ENCODE data around the gene ITSN1.

The ITSN1 gene

GRCh38 chr21:33690874-33691273 lies 48.6 kb downstream of the ITSN1 start:
- H3K4me1 ChIP-seq (ENCODE audit: control insufficient read depth, insufficient read depth, low read length, poor library complexity, severe bottlenecking) = no peaks in the 10 kb centered on the region
- DNase-seq = no peak

GRCh38 chr21:33691945-33692603 lies 49.8 kb downstream of the ITSN1 start:
- DNase-seq = no peak
- no peak overlapping the region for H3K4me3 ChIP-seq (ENCODE audit: insufficient read depth, low read depth, low read length, poor library complexity, severe bottlenecking)
- no peak overlapping the region for H3K27ac ChIP-seq (ENCODE audit: insufficient read depth, low read length, poor library complexity, severe bottlenecking)
- no peaks in the 10 kb centered on the region for H3K36me3 ChIP-seq (ENCODE audit: control insufficient read depth, insufficient read depth, low read length)
- no peaks in the 10 kb centered on the region for H3K4me1 ChIP-seq (ENCODE audit: control insufficient read depth, insufficient read depth, low read length, poor library complexity, severe bottlenecking)
- no peaks in the 10 kb centered on the region for H3K27me3 ChIP-seq (replicated peaks; ENCODE audit: control insufficient read depth, insufficient read depth, low read length, poor library complexity, severe bottlenecking)
- no peaks in the 10 kb centered on the region for H3K9me3 ChIP-seq (ENCODE audit: control insufficient read depth, low read length)

More at GRCh38 chr21:33690874-33691273, 48.6 kb downstream of the ITSN1 start:
- Histone ChIP-seq H3K27ac (ENCODE audit: insufficient read depth, low read length, poor library complexity, severe bottlenecking) (no peak overlapping the region), H3K27me3 (replicated peaks; ENCODE audit: control insufficient read depth, insufficient read depth, low read length, poor library complexity, severe bottlenecking) (no peaks in the 10 kb centered on the region), H3K9me3 (ENCODE audit: control insufficient read depth, low read length) (no peaks in the 10 kb centered on the region), H3K4me3 (ENCODE audit: insufficient read depth, low read depth, low read length, poor library complexity, severe bottlenecking) (no peak overlapping the region), H3K36me3 (ENCODE audit: control insufficient read depth, insufficient read depth, low read length) (no peaks in the 10 kb centered on the region)

- no peaks in the 10 kb centered on the region for H3K4me1 ChIP-seq (ENCODE audit: control insufficient read depth, insufficient read depth, low read length, poor library complexity, severe bottlenecking)
- no peaks in the 10 kb centered on the region for H3K36me3 ChIP-seq (ENCODE audit: control insufficient read depth, insufficient read depth, low read length)
- no peak overlapping the region for H3K27ac ChIP-seq (ENCODE audit: insufficient read depth, low read length, poor library complexity, severe bottlenecking)
- H3K4me3 ChIP-seq (ENCODE audit: insufficient read depth, low read depth, low read length, poor library complexity, severe bottlenecking) = no peak overlapping the region
- no peaks in the 10 kb centered on the region for H3K27me3 ChIP-seq (replicated peaks; ENCODE audit: control insufficient read depth, insufficient read depth, low read length, poor library complexity, severe bottlenecking)
- no peak for DNase-seq
- no peaks in the 10 kb centered on the region for H3K9me3 ChIP-seq (ENCODE audit: control insufficient read depth, low read length)
Observed at GRCh38 chr21:33695813-33696212, 53.5 kb downstream of the ITSN1 start.

- H3K9me3 ChIP-seq (ENCODE audit: control insufficient read depth, low read length) = no peaks in the 10 kb centered on the region
- no peak overlapping the region for H3K4me3 ChIP-seq (ENCODE audit: insufficient read depth, low read depth, low read length, poor library complexity, severe bottlenecking)
- H3K27ac ChIP-seq (ENCODE audit: insufficient read depth, low read length, poor library complexity, severe bottlenecking) = no peak overlapping the region
- no peaks in the 10 kb centered on the region for H3K27me3 ChIP-seq (replicated peaks; ENCODE audit: control insufficient read depth, insufficient read depth, low read length, poor library complexity, severe bottlenecking)
- no peaks in the 10 kb centered on the region for H3K36me3 ChIP-seq (ENCODE audit: control insufficient read depth, insufficient read depth, low read length)
- H3K4me1 ChIP-seq (ENCODE audit: control insufficient read depth, insufficient read depth, low read length, poor library complexity, severe bottlenecking) = no peaks in the 10 kb centered on the region
- DNase-seq = no peak
Observed at GRCh38 chr21:33696465-33696864, 54.2 kb downstream of the ITSN1 start.

GRCh38 chr21:33698087-33698860 lies 56.0 kb downstream of the ITSN1 start:
- no peaks in the 10 kb centered on the region for H3K27me3 ChIP-seq (replicated peaks; ENCODE audit: control insufficient read depth, insufficient read depth, low read length, poor library complexity, severe bottlenecking)
- no peak for DNase-seq
- no peaks in the 10 kb centered on the region for H3K4me1 ChIP-seq (ENCODE audit: control insufficient read depth, insufficient read depth, low read length, poor library complexity, severe bottlenecking)
- H3K27ac ChIP-seq (ENCODE audit: insufficient read depth, low read length, poor library complexity, severe bottlenecking) = no peak overlapping the region
- no peaks in the 10 kb centered on the region for H3K9me3 ChIP-seq (ENCODE audit: control insufficient read depth, low read length)
- no peaks in the 10 kb centered on the region for H3K36me3 ChIP-seq (ENCODE audit: control insufficient read depth, insufficient read depth, low read length)
- no peak overlapping the region for H3K4me3 ChIP-seq (ENCODE audit: insufficient read depth, low read depth, low read length, poor library complexity, severe bottlenecking)

GRCh38 chr21:33699277-33699676 lies 57.0 kb downstream of the ITSN1 start:
- H3K27ac ChIP-seq (ENCODE audit: insufficient read depth, low read length, poor library complexity, severe bottlenecking) = no peak overlapping the region
- no peaks in the 10 kb centered on the region for H3K4me1 ChIP-seq (ENCODE audit: control insufficient read depth, insufficient read depth, low read length, poor library complexity, severe bottlenecking)
- no peaks in the 10 kb centered on the region for H3K27me3 ChIP-seq (replicated peaks; ENCODE audit: control insufficient read depth, insufficient read depth, low read length, poor library complexity, severe bottlenecking)
- H3K4me3 ChIP-seq (ENCODE audit: insufficient read depth, low read depth, low read length, poor library complexity, severe bottlenecking) = no peak overlapping the region
- no peak for DNase-seq
- no peaks in the 10 kb centered on the region for H3K36me3 ChIP-seq (ENCODE audit: control insufficient read depth, insufficient read depth, low read length)
- H3K9me3 ChIP-seq (ENCODE audit: control insufficient read depth, low read length) = no peaks in the 10 kb centered on the region

GRCh38 chr21:33700491-33700890 lies 58.2 kb downstream of the ITSN1 start:
- no peak overlapping the region for H3K4me3 ChIP-seq (ENCODE audit: insufficient read depth, low read depth, low read length, poor library complexity, severe bottlenecking)
- no peak overlapping the region for H3K27ac ChIP-seq (ENCODE audit: insufficient read depth, low read length, poor library complexity, severe bottlenecking)
- H3K9me3 ChIP-seq (ENCODE audit: control insufficient read depth, low read length) = no peaks in the 10 kb centered on the region
- H3K27me3 ChIP-seq (replicated peaks; ENCODE audit: control insufficient read depth, insufficient read depth, low read length, poor library complexity, severe bottlenecking) = no peaks in the 10 kb centered on the region
- no peak for DNase-seq
- H3K4me1 ChIP-seq (ENCODE audit: control insufficient read depth, insufficient read depth, low read length, poor library complexity, severe bottlenecking) = no peaks in the 10 kb centered on the region
- no peaks in the 10 kb centered on the region for H3K36me3 ChIP-seq (ENCODE audit: control insufficient read depth, insufficient read depth, low read length)

- H3K36me3 ChIP-seq (ENCODE audit: control insufficient read depth, insufficient read depth, low read length) = no peaks in the 10 kb centered on the region
- H3K9me3 ChIP-seq (ENCODE audit: control insufficient read depth, low read length) = no peaks in the 10 kb centered on the region
- H3K4me1 ChIP-seq (ENCODE audit: control insufficient read depth, insufficient read depth, low read length, poor library complexity, severe bottlenecking) = no peaks in the 10 kb centered on the region
- no peak for DNase-seq
- no peak overlapping the region for H3K27ac ChIP-seq (ENCODE audit: insufficient read depth, low read length, poor library complexity, severe bottlenecking)
- no peak overlapping the region for H3K4me3 ChIP-seq (ENCODE audit: insufficient read depth, low read depth, low read length, poor library complexity, severe bottlenecking)
- H3K27me3 ChIP-seq (replicated peaks; ENCODE audit: control insufficient read depth, insufficient read depth, low read length, poor library complexity, severe bottlenecking) = no peaks in the 10 kb centered on the region
Observed at GRCh38 chr21:33703750-33704606, 61.7 kb downstream of the ITSN1 start.

- Histone ChIP-seq H3K4me1 (ENCODE audit: control insufficient read depth, insufficient read depth, low read length, poor library complexity, severe bottlenecking) (no peaks in the 10 kb centered on the region), H3K4me3 (ENCODE audit: insufficient read depth, low read depth, low read length, poor library complexity, severe bottlenecking) (no peak overlapping the region), H3K27me3 (replicated peaks; ENCODE audit: control insufficient read depth, insufficient read depth, low read length, poor library complexity, severe bottlenecking) (no peaks in the 10 kb centered on the region), H3K27ac (ENCODE audit: insufficient read depth, low read length, poor library complexity, severe bottlenecking) (no peak overlapping the region), H3K36me3 (ENCODE audit: control insufficient read depth, insufficient read depth, low read length) (no peaks in the 10 kb centered on the region), H3K9me3 (ENCODE audit: control insufficient read depth, low read length) (no peaks in the 10 kb centered on the region)
- DNase-seq = no peak
Observed at GRCh38 chr21:33707846-33708245, 65.5 kb downstream of the ITSN1 start.

GRCh38 chr21:33708874-33709273 lies 66.6 kb downstream of the ITSN1 start:
- Histone ChIP-seq H3K9me3 (ENCODE audit: control insufficient read depth, low read length) (no peaks in the 10 kb centered on the region), H3K4me1 (ENCODE audit: control insufficient read depth, insufficient read depth, low read length, poor library complexity, severe bottlenecking) (no peaks in the 10 kb centered on the region)

More at GRCh38 chr21:33708874-33709273, 66.6 kb downstream of the ITSN1 start:
- H3K27ac ChIP-seq (ENCODE audit: insufficient read depth, low read length, poor library complexity, severe bottlenecking) = no peak overlapping the region
- no peak for DNase-seq
- H3K36me3 ChIP-seq (ENCODE audit: control insufficient read depth, insufficient read depth, low read length) = no peaks in the 10 kb centered on the region
- no peaks in the 10 kb centered on the region for H3K27me3 ChIP-seq (replicated peaks; ENCODE audit: control insufficient read depth, insufficient read depth, low read length, poor library complexity, severe bottlenecking)
- H3K4me3 ChIP-seq (ENCODE audit: insufficient read depth, low read depth, low read length, poor library complexity, severe bottlenecking) = no peak overlapping the region
